ENCODE results near the gene TPP1.

TPP1 gene

DNA sequence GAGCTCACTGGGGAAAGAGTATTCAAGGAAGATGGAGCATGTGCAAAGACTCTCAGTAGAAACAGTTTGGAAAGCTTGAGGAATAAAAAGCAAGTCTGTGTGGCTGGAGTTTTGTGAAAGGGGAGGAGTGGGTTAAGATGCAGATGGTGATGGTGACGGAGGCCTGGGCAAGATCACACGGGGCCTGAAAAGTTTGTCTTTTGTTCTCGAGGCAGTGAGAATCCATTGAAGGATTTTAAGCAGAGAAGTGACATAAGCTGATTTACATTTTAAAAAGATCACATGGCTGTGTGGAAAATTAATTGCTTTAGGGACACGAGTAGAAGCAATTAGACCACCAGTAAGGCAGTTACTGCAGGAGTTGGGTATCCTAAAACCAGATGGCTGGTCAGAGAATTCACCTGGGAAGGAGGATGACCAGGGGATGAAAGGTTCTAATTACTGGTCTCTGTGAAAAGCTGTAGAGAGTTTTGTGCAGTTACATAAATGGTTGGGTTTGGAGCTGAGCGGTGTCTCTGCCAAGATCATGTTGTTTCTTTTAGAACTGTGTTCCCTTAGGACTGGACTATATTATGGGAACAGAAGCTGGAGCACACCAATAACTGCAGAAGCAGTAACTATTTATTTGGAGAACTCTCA lies 22.9 kb downstream of the TPP1 start:
- DNase-seq (ENCODE audit: low read depth in 2 of 2, low spot score in 1 of 2), result no peak

DNA sequence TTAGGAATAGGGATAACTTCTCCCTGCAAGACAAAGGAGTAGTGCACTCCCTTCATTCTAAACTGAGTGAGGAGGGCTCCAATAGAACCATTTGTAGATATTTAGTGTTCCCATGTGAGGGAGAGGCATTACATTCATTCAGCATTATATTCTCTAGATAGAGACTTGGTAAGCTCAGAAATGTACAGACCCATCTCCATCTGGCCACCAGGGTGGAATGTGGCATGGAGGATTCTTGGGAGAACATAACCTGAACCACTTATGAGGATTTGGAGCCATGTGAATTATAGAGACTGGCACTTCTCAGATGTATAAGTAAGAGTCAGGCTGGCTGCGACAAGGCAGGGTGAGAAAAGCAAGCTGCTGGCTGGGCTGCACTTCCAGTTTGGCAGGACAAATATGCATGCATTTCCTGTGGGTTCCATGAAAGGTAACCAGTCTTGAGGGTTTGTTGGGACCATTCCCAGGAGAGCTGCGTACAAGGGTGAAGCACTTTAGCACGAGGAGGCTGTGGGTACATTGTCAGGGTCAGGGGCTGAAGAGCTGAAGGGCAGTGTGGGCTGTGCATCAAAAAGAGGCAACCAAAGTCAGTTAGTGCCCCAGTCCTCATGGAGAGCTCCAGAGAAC lies 25.0 kb downstream of the TPP1 start:
- no peak for DNase-seq (ENCODE audit: low read depth in 2 of 2, low spot score in 1 of 2)

DNA sequence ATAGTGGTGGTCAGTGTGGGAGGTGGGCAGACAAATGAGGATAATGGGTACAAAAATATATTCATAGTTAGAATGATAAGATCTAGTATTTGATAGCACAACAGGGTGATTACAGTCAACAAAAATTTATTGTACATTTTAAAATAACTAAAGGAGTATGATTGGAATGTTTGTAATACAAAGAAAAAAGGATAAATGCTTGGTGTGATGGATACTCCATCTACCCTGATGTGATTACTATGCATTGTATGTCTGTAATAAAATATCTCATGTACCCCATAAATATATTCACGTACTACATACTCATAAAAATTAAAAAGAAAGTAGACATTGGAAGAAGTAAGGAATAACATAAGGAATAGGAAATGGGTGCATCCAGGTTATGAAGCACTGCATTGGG lies 31.2 kb downstream of the TPP1 start:
- DNase-seq (ENCODE audit: low read depth in 2 of 2, low spot score in 1 of 2), result no peak

DNA sequence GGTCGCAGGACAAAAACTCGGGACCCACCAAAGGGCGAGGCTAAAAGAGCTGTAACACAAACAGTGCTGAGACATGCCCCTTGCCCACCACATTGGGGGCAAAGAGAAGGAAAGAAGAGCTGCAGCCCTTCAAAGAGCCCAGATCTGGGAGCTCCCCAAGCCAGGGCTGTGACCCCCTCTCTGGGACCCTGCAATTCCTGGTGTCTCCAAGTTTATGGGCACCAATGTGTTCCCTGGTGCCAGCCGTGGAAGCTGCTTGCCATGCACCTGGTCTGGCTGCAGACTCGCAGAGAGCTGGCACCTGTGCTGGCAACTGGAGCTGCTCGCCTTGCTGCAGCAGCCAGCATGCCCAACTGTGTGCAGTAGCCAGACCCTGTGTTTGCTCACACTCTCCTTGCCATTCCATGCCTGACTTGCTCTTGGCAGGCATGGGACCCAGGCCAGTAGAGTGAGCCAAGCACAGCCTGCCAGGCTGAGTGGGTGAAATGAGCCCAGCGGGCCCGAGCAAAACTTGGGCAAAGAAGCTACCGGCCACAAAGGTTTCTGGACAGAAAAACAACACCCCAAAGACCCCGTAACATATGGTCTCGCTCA lies 31.8 kb downstream of the TPP1 start:
- no peak for DNase-seq (ENCODE audit: low read depth in 2 of 2, low spot score in 1 of 2)

DNA sequence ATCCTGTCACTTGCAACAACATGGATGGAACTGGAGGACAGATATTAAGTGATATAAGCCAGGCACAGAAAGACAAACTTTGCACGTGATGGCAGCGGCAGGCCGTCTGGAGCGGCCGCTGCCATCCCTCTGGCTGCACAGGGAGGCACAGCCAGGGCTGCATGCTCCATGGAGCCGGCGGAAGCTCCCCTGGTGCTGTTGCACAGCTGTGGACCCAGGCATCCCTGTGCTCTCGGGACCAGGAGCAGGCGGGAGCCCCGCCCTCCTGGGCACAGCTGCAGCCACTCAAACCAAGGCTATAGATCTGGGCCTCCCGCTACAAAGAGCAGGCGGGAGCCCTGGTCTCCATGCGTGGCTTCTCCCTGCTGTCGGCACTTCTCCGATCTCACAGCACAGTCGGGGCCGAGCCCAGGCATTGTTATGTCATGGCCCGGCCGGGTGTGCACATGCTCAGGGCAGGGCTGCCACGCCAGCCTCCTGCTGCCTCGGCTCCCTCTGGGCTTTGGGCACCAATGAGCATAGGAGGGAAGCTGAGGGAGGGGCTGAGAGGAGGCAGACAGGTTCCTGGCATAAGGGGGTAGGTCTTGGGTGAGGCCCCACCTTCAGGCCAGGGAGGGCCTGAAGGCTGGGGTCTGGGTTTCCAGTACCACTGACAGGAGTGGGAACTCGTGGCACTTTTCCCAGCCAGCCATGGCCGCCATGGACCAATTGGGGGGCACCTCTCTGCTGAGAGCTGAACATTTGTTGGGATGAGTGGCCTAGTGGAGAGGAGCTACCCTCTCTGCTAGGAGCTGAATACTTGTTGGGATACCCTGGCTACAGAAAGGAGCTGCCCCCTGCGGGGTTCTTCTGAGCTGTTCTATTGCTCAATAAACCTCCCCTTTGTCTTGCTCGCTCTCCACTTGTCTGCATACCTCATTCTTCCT lies 32.5 kb downstream of the TPP1 start:
- DNase-seq (ENCODE audit: low read depth in 2 of 2, low spot score in 1 of 2), result no peak

DNA sequence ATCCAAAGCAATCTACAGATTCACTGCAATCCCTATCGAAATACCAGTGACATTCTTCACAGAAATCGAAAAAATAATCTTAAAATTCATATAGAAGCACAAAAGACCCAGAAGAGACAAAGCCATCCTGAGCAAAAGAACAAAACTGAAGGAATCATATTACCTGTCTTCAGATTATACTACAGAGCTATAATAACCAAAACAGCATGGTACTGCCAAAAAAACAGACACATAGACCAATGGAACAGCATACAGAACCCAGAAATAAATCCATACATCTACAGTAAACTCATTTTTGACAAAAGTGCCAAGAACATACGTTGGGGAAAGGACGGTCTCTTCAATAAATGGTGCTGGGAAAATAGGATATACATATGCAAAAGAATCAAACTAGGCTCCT lies 34.7 kb downstream of the TPP1 start:
- no peak for DNase-seq (ENCODE audit: low read depth in 2 of 2, low spot score in 1 of 2)

DNA sequence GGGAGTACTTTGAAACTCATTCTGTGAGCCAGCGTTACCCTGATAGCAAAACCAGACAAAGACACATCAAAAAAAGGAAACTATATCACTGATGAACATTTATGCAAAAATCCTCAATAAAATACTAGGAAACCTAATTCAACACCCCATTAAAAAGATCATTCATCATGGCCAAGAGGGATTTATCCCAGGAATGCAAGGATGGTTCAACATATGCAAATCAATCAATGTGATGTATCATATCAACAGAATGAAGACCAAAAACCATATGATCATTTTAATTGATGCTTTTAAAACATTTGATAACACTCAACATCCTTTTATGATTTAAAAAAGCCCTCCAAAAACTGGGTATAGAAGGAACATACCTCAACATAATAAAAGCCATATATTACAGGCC lies 35.6 kb downstream of the TPP1 start:
- DNase-seq (ENCODE audit: low read depth in 2 of 2, low spot score in 1 of 2), result no peak

DNA sequence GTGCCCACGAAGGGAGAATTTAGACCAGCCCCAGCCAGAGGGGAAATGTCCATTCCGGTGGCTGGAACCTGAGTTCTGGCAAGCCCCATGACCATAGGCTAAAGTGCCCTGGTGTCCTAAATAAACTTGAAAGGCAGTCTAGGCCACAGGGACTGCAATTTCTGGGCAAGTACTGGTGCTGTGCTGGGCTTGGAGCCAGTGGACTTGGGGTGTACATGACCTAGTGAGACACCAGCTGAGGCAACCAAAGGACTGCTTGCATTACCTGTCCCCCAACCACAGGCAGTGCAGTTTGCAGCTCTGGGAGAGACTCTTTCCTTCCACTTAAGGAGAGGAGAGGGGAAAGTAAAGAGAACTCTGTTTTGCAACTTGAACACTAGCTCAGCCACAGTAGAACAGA lies 39.5 kb downstream of the TPP1 start:
- DNase-seq (ENCODE audit: low read depth in 2 of 2, low spot score in 1 of 2), result no peak

DNA sequence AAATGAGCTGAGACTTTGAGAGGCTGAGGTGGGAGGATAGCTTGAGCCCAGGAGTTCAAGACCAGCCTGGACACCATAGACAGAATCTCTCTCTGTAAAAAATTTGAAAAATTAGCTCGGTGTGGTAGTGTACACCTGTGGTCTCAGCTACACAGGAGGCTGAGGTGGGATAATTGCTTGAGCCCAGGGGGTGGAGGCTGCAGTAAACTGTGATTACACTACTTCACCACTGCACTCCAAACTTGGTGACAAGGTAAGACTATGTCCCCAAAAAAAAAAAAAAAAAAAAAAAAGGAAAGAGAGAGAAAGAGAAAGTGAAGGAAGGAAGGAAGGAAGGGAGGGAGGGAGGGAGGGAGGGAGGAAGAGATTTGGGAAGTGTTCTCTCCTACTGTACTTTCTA lies 41.1 kb downstream of the TPP1 start:
- no peak for DNase-seq (ENCODE audit: low read depth in 2 of 2, low spot score in 1 of 2)

DNA sequence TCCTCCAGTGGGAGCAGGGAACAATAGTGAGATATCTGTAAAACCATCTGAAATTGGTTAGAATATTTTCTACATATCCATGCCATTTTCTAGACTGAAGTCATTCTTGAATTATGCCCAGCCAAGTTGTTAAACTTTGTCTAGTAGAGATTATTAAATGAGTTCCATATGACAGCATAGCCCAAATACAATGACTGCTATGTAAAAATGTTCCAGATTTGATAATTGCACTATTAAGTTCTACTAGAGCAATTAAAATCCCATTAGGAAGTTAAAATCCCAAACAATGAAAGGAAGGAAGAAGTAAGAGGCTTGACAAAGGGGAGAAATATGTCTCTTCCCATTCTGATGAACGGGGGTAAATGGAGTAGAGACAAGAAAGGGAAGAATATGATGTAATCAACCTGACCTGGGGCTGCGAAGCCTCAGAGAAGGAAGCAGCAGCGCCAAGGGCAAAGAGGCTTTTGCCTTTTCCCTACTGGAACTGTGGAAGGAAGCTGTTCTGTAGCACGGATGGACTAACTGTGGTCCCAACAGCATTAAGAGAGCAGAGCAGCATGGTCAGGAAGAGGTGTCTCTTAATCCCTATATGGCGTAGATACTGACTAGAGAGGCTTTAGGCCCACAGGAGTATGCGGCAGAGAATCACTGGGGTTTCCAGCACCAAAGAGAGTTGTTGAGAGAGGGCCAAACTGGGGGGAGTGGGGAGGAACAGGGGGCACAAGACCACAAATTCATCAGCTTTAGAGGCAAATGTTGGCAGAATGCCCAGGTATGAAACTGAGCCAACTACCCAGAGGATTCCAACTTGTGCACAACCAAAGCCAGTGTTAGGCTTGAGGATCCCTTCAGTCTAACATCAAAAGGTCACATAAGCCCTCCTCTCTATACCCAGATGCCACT lies 42.5 kb downstream of the TPP1 start:
- DNase-seq (ENCODE audit: low read depth in 2 of 2, low spot score in 1 of 2), result no peak

DNA sequence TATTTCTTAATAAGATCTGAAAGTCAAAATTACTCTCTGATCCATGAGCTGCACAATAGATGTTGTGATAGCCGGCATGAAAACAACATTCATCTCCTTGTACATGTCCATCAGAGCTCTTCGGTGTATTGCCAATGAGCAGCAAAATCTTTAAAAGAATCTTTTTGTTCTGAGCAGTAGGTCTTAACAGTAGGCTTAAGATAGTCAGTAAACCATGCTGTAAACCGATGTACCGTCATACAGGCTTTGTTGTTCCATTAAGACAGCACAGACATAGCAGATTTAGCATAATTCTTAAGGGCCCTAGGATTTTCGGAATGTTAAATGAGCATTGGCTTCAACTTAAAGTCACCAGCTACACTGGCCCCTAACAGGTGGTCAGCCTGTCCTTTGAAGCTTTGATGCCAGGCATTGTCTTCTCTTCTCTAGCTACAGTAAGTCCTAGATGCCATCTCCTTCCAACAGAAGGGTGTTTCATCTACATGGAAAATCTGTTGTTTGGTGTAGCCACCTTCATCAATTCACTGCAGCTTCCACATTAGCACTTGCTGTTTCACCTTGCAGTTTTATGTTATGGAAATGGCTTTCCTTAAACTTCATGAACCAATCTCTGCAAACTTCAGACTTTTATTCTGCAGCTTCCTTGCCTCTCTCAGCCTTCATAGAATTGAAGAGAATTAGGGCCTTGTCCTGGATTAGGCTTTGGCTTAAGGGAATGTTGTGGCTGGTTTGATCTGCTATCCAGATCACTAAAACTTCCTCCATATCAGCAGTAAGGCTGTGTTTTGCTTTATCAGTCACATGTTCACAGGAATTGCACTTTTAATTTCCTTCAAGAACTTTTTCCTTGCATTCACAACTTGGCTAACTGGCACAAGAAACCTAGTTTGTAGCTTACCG lies 44.2 kb downstream of the TPP1 start:
- no peak for DNase-seq (ENCODE audit: low read depth in 2 of 2, low spot score in 1 of 2)

DNA sequence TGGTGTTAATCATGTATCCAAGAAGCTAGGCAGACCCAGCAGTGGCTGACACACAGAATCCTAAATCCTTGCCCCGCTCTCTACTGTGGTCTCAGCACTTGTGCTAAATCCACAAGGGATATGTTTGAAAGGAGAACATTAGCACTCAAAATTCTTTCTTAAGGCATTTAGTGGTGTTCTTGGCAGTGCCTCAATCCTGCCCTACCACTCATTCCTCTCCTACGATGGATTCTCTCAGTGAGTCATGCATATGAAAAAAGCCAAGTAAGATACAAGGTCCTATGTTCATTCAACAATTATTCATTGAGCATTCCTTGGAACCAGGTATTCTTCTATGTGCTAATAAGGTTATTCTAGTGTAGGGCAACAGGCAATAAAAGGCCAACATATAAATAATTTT lies 47.0 kb downstream of the TPP1 start:
- no peak for DNase-seq (ENCODE audit: low read depth in 2 of 2, low spot score in 1 of 2)

DNA sequence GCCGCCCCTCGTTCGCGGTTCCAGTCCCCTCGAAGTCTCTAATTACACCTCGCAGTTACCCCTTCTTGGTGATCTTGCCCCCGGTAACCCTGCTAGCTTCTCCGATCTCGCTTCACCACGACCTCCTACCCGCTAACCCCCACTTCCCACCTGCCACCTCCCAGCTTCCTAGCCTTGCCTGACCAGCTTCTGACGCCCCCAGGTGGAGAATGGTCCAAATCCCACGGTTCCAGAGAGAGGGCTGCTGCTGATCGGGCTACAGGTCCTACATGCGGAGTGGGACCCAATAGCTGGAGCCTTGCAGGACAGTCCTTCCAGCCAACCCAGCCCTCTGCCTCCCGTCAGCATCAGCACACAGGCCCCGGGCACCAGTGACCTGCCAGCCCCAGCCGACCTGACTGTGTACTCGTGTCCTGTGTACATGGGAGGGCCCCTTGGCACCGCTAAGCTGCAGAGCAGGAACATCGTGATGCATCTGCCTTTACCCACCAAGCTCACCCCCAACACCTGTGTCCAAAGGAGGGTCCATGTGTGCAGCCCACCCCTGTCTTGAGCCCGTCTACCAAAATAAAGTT lies 47.7 kb downstream of the TPP1 start:
- DNase-seq (ENCODE audit: low read depth in 2 of 2, low spot score in 1 of 2), result no peak

DNA sequence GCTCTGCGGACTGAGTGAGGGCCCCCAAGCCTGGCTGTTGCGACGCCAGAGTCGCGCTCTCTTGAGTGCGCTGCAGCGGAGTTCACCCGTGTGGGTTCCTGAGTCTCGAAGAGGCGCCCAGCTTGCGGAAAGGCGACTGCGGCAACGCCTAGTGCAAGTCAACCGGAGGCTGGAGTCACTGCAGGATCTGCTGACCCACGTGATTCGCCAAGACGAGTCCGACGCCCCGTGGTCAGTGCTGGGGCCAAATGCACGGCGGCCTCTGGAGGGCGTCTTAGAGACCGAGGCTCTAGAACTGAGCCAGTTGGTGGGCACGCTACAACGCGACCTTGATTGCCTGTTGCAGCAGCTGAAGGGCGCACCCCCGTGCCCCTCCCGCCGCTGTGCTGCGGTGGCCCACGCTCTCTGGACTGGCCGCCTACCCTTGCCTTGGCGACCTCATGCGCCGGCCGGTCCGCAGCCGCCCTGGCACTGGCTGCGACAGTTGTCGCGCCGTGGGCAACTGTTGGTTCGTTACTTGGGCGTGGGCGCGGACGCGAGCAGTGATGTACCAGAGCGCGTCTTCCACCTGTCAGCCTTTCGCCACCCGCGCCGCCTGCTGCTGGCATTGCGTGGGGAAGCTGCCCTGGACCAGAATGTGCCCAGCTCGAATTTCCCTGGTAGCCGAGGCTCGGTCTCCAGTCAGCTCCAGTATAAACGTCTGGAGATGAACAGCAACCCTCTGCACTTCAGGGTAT lies 48.4 kb downstream of the TPP1 start:
- DNase-seq (ENCODE audit: low read depth in 2 of 2, low spot score in 1 of 2), result no peak

DNA sequence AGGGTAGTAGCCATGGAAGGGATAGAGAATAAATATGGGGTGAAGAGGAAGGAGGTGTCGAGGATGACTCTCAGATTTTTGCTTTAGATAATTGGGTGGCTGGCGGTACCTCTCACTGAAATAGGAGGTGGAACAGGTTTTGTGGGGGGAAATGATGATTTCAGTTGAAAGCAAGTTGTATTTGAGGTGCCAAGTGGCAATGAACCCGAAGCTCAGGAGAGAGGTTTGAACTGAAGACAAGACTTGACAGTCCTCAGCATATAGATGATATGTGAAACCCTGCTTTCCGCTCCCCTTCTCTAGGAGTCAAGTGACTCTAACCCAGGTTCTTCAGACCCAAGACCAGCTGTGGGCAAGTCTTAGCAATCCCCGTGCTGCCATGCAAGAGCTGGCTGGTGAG lies 49.5 kb downstream of the TPP1 start:
- DNase-seq (ENCODE audit: low read depth in 2 of 2, low spot score in 1 of 2), result no peak

DNA sequence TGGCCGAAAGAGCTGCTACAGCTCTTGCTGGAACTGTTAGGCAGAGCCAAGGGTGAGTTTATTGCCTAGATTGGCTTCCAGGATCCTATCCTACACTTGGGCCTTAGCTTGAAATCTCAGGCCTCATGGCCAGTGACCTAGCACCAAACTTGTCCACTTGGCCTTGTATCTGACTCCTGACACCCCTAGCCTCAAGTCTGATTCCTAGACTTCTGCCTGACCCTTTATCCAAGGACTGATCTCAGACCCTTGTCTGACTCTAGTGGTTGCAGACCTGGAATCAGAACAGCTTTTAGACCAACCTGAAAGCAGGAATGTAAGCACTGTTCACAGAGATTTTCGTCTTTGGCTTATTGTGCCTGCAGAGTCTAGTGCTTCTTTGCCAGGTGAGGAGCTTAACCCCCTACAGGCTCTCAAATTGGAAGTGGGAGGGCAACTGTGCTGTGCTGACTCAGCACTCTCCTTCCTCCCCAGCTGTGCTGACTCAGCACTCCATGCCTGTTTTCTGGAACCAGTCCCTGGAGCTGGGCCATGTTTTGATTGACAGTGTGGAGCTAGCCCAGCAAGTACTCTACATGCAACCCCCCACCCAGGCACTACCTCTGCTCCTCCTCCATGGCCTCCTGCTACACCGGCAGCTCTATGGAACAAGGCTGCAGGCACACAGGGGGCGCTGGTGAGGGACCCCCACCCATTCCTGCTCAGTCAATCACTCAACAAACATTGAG lies 50.9 kb downstream of the TPP1 start:
- DNase-seq (ENCODE audit: low read depth in 2 of 2, low spot score in 1 of 2), result no peak

DNA sequence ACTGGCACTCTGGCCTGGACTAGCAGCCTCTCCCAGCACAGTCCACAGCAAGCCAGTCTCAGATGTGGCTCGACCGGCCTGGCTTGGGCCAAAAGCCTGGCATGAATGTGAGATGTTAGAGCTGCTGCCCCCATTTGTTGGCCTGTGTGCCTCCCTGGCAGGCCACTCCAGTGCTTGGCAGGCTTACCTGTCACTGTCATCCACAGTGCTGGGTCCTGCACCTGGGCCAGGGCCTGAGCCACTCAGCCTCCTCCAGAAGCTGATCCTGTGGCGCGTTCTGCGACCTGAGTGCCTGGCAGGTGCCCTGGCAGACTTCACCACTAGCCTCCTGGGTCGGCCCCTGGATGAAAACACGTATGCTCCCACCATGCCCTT lies 51.9 kb downstream of the TPP1 start:
- no peak for DNase-seq (ENCODE audit: low read depth in 2 of 2, low spot score in 1 of 2)

DNA sequence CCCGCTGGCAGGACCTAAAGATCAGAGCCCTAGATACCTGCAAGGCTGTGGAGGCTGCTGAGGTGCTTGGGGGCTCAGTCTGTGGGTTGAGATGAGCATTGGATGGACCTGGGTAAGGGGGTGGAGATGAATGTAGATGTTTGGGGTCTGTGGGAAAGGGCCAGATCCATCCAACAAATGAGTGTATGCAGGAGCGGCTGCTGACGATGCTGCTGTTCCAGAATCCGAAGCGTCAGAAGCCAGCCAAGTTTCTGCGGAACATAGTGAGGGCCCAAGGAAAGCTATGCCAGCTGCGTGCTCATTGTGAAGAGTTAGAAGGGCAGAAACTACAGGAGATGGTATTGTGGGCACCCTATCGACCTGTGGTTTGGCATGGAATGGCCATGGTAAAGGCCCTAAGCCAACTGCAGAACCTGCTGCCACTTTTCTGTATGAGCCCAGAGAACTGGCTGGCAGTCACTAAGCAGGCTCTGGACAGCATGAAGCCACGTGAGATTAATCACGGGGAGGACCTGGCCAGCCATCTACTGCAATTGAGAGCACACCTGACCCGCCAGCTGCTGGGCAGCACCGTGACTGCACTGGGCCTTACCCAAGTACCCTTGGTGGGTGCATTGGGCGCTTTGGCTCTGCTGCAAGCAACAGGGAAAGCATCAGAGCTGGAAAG lies 52.4 kb downstream of the TPP1 start:
- DNase-seq (ENCODE audit: low read depth in 2 of 2, low spot score in 1 of 2), result no peak
